Right ventricle myocardium inferior (tissue), 1 donor: ENCODE measurements around the gene DLG5. TPM values are rescaled to one million over a fixed set of nuclear protein-coding genes. Genes with fewer than 3 reads are reported as not detected.
A peak's percentile ranks its signal among the peaks of the same experiment; 100 is the strongest.

ENCODE experiments used
- ATAC-seq: fragments of 200-7000 bp; cut with Tn5 transposase; one replicate; pipeline ENCODE4 v1.9.1; 2020; ENCODE audit warnings: mild to moderate bottlenecking, moderate library complexity
- DNase-seq: peaks from one replicate; pipeline ENCODE4 v3.0.0; 2021; ENCODE audit errors: missing footprints
- intact Hi-C: fragments of 100-400 bp; cut with DNase I; formaldehyde crosslinking; loops from one replicate; pipeline ENCODE4 v1.11.0; 2022
- total RNA-seq: library from RNA; stranded (reverse); fragmentation: NEBNext Ultra II Directional; extraction: Animal tissue kit (Norgen Biotek cat#: 25700); gene quantifications from one replicate; pipeline ENCODE4 v1.2.1, GENCODE V29; 2021
- donor health status: DM: no; HTN: yes; CAD: no; lungs with severe emphysema.

DLG5 gene
- total RNA-seq, 1 donor from 2014 or later = 8.9 TPM

DNA sequence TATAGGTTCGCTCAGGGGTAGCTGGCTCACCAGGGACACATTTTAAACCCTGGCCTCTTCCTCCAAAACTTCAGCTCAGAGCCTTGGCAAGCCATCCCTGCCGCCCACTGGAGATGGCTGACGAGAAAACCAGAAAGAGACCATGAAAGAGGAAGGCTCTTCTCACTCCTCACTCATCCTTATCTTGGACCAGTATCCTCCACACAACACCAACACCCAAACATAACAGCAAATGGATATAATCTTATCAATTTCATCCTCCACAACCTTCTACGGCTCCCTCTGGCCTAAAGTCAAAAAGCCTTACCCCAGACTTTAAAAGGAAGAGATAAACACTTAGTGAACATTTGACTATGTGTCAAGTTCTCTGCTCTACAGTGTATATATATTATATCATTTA is 26.9 kb downstream of the DLG5 start:
- DNase-seq (no peak), ATAC-seq (no peak)
- intact Hi-C loops = no loop called here

DNA sequence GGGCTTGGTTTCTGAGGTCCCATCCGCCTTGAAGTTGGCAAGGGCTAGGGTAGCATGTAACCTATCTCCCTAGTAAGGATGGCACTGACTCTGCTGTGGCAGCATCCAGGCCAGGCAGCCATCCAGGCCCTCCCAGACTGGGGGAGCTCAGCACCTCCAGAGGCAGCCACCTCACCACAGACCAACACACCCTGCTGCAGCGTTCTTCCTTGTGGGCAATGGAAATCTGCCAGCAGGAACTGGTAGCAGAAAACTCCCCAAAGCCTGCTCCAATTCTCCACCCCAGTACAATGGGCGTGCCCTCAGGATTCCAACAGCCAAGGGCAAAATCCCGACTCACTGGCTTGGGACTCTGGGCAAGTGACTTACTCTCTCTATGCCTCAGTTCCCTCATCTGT is 27.5 kb downstream of the DLG5 start:
- intact Hi-C loops = no loop called here
- DNase-seq (no peak), ATAC-seq (peak; percentile 11)

DNA sequence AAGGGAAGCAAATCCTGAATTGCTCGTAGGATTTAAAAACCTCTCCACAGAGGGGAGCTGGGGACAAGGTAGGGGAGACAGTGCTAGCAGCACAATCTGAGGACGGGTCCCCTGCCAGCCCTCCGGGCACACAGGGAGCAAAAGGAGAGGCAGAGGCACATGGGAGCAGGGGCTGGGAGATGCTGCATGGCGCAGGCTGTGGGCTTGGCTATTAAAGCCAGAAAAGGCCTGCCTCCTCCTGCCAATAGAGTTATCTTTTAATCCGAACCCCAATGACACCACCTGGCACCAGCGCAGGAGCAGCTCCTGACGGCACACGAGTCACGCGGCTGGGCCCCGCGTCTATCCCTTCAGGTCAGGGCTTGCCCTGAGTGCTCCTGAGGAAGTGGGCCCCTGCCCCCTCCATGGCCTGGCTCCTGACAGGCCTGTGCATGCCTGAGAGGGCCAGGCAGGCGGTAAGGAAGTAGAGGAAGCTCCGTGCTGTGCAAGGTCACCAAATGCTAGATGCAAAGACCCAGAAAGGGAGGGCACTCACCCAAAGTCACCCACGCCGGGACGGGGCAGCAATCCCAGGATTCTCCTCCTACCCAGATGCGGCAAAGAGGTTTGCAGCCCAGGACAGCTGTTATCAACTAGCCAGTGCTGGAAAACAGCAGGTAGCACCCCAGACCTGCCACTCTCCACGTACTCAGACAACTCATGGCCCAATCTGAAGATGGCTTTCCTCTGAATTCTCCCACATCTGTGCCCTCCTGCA is 28.1 kb downstream of the DLG5 start:
- peak; percentile 18 for ATAC-seq

DNA sequence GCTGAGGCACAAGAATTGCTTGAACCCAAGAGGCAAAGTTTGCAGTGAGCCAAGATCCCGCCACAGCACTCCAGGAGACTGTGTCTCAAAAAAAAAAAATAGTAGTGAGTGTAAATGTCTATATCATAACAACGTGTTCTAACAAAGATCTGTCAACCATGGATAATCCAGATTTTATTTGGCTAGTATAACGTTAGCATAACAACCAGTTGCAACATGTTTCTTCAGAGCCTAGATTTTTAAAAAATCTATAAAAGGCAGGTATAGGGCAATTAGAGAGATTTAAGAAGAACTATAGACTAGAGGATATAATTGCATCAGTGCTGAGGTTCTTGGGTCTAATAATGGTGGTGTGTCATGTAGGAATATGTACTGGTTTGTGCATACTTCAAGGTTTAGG is 30.5 kb downstream of the DLG5 start:
- ATAC-seq (no peak), DNase-seq (no peak)
- intact Hi-C loops = no loop called here

More for the DNA sequence above, 28.1 kb downstream of the DLG5 start:
- DNase-seq = no peak
- intact Hi-C loops = no loop called here

DNA sequence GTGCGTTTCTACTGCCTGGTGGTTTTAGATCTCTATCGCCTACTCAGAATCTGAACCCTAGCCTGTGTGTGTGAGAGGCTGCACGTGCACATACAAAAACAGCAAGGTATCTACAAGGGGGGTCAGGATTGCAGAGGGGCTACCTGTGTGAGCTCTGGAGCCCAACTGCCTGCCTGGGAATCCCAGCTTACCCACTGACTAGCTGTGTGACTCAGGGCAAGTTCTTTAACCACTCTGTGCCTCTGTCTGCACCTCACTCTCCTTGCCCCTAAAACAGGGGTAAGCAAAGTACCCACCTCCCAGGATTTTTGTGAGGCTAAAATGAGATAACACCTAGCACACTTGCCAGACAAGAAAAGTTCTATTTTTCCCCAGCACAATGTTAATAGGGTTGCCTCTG is 32.5 kb downstream of the DLG5 start:
- ATAC-seq (no peak), DNase-seq (no peak)
- intact Hi-C loops = no loop called here

DNA sequence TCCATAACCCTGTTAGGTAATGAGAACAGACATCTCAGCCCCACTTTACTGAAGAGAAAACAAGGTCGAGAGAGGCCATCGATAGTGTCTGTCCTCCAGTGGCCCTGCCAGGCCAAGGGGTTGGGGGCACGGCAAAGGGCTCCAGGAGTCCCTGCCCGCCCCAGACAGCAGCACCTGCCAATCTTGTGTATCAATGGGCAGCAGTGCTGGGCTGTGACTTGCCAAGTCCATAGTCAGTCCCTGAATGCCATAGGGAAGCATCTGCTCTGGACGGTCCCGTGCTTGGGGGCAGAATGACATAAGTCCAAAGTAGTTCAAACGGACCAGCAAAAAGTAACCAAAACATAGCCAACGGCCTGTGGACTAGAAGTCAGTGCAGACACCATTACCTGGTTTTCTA is 33.2 kb downstream of the DLG5 start:
- DNase-seq = no peak
- intact Hi-C loops = no loop called here
- ATAC-seq = no peak

DNA sequence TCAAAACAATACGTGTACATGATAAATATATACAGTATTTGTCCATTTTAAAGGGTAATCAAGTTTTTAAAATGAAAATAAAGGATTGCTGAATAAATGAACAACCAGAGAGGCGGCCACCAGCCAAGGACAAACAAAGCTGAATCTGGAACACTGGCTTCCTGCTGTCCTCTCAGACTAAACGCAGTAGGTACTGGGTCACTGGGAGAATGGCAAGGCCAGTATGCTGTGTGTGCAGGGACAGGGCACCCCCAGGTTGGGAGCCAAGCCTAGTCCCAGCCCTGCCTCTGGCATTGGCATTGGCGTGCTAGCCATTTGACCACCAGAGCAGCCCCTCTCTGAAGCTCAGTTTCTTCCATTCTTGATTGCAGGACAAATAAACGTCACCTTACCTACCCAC is 33.8 kb downstream of the DLG5 start:
- DNase-seq = no peak
- no peak for ATAC-seq
- intact Hi-C loops = no loop called here

- DNase-seq (no peak), ATAC-seq (no peak)
- intact Hi-C loops = no loop called here
Measured at GRCh38 chr10:77892021-77892739, 34.4 kb downstream of the DLG5 start.

GRCh38 chr10:77890097-77890496 is 36.5 kb downstream of the DLG5 start:
- no peak for ATAC-seq
- intact Hi-C loops = no loop called here
- DNase-seq = no peak

DNA sequence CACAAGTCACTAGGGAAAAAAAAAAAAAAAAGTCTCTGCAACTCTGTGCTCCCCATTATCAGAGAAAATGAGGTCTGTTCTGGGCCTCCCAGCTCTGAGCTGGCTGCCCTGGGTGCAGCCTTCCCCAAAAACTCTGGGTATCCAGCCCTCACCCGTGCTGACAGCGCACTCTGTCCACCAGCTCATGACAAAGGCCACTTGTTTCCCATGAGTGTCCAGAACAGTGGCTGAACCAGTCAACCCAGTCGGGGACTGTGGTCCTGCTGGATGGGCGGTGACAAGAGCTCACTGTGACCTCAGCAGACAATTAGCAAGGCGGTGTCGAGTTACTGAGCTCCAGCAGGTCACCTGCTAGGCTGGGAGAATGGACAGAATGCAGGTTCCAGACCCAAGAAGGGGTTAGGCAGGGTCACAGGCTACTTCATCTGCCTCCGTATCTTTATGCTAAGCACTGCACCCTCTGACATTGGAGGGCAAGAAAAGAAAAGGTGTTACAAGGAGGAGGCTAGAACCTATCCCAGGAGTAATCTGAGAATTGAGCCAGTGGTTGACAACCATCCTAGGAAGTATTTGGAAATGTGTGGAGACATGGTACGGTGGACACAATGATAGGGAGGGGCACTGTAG is 37.2 kb downstream of the DLG5 start:
- intact Hi-C loops = no loop called here
- ATAC-seq (peak; percentile 53), DNase-seq (no peak)

GRCh38 chr10:77888356-77888703 is 38.2 kb downstream of the DLG5 start:
- no peak for ATAC-seq
- intact Hi-C loops = no loop called here
- no peak for DNase-seq

DNA sequence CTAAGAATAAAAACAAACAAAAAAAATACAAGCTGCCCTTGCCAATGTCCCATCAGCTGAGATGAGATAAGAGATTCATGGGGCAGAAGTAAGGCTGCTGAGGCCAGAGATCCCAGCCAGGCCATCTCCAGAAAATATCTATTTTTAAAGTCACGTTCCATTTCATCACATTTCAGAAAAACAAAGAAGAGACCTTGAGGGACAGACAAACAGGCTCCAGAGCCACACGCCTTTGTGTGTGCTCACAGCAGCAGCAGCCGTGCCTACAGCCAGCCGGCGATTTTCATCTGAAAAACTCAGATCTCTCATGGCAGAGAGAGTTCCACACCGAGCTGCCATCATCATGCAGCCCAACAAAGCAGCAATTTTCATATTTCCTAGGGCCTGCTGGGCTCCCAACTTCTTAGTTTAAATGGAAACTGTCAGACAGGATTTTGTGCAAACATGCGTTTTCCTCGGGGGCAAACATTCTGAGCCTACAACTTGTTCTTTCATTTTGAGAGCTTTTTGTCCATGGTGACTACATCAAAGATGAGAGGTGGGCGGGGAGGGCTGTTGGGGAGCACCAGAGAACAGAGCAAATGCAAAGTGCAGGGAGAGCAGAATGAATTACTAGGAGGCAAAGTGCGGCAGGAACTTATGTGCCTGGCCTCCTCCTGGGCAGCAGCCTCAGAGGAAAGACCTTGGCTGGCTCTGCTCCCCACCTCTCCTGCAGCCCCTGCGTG is 38.8 kb downstream of the DLG5 start:
- no peak for DNase-seq
- peak; percentile 32 for ATAC-seq
- intact Hi-C loops = no loop called here

GRCh38 chr10:77886795-77887355 is 39.7 kb downstream of the DLG5 start:
- ATAC-seq (no peak), DNase-seq (no peak)
- intact Hi-C loops = no loop called here

DNA sequence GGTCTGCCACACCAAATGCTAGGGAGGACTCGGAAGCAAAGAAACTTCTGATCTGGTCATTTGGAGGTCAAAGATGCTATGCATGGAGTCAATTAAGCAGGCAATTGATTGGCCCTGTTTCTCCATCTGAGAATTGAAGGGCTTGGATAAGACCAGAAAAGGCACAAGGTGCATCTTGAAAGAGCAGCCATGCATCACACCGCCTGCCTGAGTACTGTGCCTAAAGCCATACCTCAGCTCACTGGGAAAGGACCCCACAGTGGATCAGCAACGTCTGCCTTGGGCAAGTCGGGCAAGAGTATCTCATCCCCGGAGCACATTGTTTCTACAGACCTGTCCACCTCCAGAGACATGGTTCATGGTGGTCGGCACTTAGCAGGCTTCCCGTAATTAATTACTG is 42.4 kb downstream of the DLG5 start:
- intact Hi-C loops = no loop called here
- ATAC-seq = no peak
- no peak for DNase-seq

DNA sequence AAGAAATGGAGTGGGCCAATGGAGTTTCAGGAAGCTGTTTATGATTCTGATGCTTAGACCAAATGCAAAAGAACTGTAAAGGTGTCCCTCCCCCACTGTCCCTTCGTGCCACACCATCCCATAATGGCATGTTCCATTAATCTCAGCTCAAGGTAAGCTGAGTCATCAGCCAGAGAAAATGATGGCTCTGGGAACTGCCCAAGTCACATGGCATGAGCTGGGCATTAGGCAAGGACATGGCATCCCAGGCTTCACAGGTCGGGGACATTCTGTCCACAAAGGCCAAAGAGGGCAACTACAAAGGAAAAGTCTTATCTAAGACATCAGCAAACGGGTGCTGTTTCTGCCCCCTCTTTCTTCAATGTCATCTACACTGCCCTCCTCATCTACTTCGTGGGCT is 44.9 kb downstream of the DLG5 start:
- no peak for DNase-seq
- no peak for ATAC-seq
- intact Hi-C loops = no loop called here

DNA sequence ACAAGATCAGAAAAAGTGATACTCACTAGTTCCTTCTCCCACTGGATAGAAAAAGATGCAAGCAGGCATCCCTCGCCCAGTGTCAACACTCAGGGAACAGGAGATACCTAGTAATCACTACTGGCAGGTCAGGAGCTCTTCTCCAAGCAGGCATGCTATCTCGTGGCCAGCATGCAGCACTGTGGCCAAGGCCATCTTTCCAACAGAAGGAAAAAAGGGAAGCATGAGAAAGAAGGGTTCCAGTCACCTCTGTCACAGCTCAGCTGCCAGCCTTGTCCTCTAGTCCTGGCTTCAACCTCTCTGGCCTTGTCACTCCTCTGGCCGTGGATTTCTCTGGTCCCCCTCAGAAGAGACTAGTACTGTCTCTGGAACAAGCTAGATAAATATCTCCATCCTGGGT is 45.3 kb downstream of the DLG5 start:
- intact Hi-C loops = no loop called here
- ATAC-seq (no peak), DNase-seq (no peak)

GRCh38 chr10:77879710-77880109 is 46.8 kb downstream of the DLG5 start:
- ATAC-seq (no peak), DNase-seq (no peak)
- intact Hi-C loops = no loop called here

DNA sequence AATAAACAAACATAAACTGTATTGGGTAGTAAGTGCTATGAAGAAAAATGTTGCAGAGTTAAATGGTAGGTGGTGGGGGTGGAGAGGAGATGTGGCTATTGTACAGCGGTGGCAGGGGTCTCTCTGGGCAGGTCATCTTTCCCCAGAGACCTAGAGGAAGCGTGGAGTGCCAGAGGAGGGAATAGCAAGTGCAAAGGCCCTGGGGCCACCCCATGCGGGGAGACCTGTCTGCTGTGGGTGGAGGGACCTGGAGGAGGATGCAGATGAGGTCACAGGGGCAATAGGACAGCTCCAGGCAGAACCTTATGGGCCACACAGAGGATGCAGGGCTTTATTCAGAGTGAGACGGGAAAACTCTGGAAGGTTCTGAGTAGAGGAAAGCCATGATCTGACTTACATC is 47.5 kb downstream of the DLG5 start:
- DNase-seq (no peak), ATAC-seq (no peak)
- intact Hi-C loops = no loop called here
